ENCODE measurements around the gene BABAM2. TPM values are rescaled to one million over a fixed set of nuclear protein-coding genes. Genes with fewer than 3 reads are reported as not detected.

The BABAM2 gene
- total and polyA plus RNA-seq, 11 donors, result 22.2 to 75.1 (median 62.5) TPM

DNA sequence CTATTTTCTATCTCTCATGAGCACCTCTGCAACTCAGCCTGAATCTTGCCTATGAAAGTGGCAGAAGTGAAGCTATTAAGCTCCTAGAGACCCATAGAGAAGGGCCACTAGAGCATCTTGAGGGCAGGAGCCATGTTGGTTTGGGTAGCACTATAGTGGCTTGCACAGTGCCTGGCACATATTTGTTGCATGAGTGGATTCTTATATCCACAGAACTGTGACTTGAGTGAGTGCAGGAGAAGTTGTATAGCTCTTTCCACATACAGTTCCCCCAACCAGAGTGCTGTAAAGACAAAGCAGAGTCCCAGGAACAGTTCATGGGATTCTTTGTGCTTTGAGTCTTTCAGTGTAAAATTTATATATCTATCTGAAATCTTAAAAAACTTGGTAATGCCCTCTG is 296.7 kb downstream of the BABAM2 start:
- TF ChIP-seq, protein P1, sequence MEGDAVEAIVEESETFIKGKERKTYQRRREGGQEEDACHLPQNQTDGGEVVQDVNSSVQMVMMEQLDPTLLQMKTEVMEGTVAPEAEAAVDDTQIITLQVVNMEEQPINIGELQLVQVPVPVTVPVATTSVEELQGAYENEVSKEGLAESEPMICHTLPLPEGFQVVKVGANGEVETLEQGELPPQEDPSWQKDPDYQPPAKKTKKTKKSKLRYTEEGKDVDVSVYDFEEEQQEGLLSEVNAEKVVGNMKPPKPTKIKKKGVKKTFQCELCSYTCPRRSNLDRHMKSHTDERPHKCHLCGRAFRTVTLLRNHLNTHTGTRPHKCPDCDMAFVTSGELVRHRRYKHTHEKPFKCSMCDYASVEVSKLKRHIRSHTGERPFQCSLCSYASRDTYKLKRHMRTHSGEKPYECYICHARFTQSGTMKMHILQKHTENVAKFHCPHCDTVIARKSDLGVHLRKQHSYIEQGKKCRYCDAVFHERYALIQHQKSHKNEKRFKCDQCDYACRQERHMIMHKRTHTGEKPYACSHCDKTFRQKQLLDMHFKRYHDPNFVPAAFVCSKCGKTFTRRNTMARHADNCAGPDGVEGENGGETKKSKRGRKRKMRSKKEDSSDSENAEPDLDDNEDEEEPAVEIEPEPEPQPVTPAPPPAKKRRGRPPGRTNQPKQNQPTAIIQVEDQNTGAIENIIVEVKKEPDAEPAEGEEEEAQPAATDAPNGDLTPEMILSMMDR (IDR thresholded peaks at IDR 0.05), result no peak
- TF ChIP-seq POLR2A (IDR thresholded peaks at IDR 0.05), result no peak

DNA sequence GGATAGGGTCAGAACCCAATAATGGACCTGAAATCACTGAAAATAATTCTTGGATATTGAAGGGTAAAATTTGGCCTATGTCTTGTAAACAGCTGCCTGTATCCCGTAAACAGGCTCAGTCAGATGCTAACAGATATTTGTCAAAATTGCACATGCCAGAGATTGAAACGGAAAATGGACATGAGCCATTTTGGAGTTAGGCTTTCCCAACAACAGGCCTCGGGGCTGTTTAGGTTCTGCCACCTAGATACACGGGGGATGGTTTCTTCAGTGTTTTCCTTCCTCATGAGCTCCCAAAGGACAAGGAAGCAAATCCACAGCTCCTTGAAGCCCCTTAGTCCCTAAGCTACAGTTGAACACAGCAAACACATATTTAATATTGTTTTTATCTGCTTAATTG is 297.9 kb downstream of the BABAM2 start:
- no peaks in the 10 kb centered on the region for H3K27me3 ChIP-seq
- no peaks in the 10 kb centered on the region for H3K4me1 ChIP-seq
- no peak overlapping the region for H3K27ac ChIP-seq
- ATAC-seq, result no peak
- no peak for DNase-seq
- no peak overlapping the region for H3K4me3 ChIP-seq
- H3K36me3 ChIP-seq, result no peaks in the 10 kb centered on the region
- intact Hi-C loops (cut with DNase I), result no loop called here
- H3K9me3 ChIP-seq, result peaks cover 0 to 4% (median 0%) of the 10 kb centered on the region in 12 donors
- no peak for TF ChIP-seq POLR2A (IDR thresholded peaks at IDR 0.05)
- TF ChIP-seq, protein P1 (IDR thresholded peaks at IDR 0.05), result no peak
- 84 to 97% (median 90%) methylated on average over 4 of the region's 4 CpGs for WGBS, 4 donors

More for the DNA sequence above, 296.7 kb downstream of the BABAM2 start:
- DNase-seq, result no peak
- Histone ChIP-seq H3K4me3 (no peak overlapping the region), H3K27me3 (no peaks in the 10 kb centered on the region), H3K4me1 (no peaks in the 10 kb centered on the region), H3K27ac (no peak overlapping the region), H3K9me3 (peaks cover 0 to 4% (median 0%) of the 10 kb centered on the region in 12 donors), H3K36me3 (no peaks in the 10 kb centered on the region)
- ATAC-seq, result no peak
- intact Hi-C loops (cut with DNase I), result no loop called here

DNA sequence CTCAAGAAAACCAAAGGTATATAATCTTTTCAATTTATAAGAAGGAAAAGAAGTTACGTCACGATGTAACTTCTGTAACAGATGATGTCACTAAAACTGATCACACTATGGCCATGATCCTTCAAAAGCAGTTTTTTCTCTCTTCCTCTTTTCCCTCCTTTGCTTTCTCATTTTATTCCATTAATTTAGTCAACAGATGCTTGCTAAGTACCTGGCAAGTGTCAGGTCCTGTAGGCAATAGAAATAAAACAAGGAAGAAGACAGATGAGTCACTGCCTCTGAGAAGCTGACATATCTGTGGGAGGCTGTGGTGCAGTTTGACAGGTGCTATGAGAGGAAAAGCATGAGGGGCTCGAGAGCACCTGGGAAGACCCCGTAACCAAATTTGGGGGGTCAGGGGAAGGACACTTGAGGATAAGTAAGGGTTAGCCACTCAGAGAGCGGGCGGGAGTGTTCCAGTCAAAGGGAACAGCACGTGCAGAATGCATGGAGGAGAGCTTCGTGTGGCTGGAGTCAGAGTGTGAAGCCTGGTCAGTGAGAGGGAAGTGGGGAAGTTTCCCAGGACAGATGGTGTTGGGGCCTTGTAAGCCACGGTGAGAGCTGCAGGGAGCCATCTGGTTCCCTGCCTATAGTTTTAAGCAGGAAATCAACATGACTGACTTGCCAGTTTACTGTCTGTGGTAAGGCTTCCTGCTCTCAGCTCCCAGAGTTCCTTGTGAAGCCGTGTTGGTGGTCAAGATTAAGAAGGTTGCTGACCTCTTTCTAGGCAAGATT is 303.3 kb downstream of the BABAM2 start:
- H3K4me1 ChIP-seq, result peaks cover 0 to 9% (median 0%) of the 10 kb centered on the region in 12 donors
- no peak for TF ChIP-seq POLR2A (IDR thresholded peaks at IDR 0.05)
- TF ChIP-seq, protein P1 (IDR thresholded peaks at IDR 0.05), result no peak
- no peaks in the 10 kb centered on the region for H3K27me3 ChIP-seq
- no peaks in the 10 kb centered on the region for H3K9me3 ChIP-seq
- DNase-seq (no peak), ATAC-seq (no peak)
- H3K4me3 ChIP-seq, result no peak overlapping the region
- peaks cover 0 to 9% (median 0%) of the 10 kb centered on the region in 9 donors for H3K36me3 ChIP-seq
- WGBS, 4 donors, result 79 to 84% (median 83%) methylated on average over 10 of the region's 10 CpGs
- H3K27ac ChIP-seq, result no peak overlapping the region
- intact Hi-C loops (cut with DNase I), result no loop called here

DNA sequence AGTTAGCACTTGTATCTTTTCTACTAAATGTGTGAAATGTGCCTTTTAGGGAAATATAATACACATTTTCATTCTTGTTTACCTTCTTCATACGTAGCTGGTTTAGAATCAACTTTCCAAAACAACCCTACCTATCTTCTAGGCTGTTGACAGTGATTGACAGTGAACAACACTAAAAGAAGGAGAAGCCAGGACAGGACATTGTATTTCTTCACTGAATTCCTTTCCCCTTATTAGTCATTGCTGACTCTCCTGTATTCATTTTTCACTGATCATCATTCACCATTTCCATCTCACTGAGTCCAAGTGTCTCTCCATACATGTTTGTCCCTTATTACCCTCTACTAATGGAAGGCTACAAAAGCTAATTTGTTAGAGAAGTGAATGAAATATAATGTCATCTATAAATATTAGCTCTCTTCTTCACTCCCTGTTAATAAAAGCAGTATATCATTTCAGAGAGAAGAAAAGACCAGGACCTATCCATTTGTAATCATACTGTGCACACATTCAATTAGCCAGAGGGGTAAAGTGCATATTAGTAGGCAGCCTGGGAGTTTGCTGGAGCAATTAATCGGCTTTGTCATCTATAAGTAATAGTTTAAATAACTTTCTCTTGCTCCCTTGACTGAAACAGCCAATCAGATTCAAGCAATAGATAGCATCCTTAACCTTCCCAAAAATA is 309.6 kb downstream of the BABAM2 start:
- Histone ChIP-seq H3K27me3 (no peaks in the 10 kb centered on the region), H3K9me3 (no peaks in the 10 kb centered on the region), H3K4me1 (peaks cover 0 to 13% (median 7%) of the 10 kb centered on the region in 12 donors), H3K4me3 (no peak overlapping the region), H3K36me3 (peaks cover 0 to 9% (median 0%) of the 10 kb centered on the region in 9 donors), H3K27ac (no peak overlapping the region)
- ATAC-seq (no peak), DNase-seq (no peak)
- 88 to 96% (median 89%) methylated on average over 2 of the region's 2 CpGs for whole genome bisulfite sequencing, 4 donors
- intact Hi-C loops (cut with DNase I), result no loop called here
- TF ChIP-seq POLR2A (IDR thresholded peaks at IDR 0.05), result no peak
- TF ChIP-seq, protein P1 (IDR thresholded peaks at IDR 0.05), result no peak

Measured in heart left ventricle (tissue), 16 donors.